T1000 (cell line): ENCODE results near the gene CYRIA.

Experiments
- DNase-seq: peaks from one replicate; lab custom pipeline; 2025; ENCODE audit warnings: mixed read lengths; lab: John Stamatoyannopoulos, UW

Gene CYRIA

GRCh38 chr2:16665748-16666448 lies at the start of gene CYRIA:
TSS of gene CYRIA (minus strand) at chr2:16665834. CDS start at chr2:16588119, 77,715 bp downstream.
- peak; percentile 43 for DNase-seq

GRCh38 chr2:16713011-16713423 lies 47.4 kb upstream of the CYRIA start:
- no peak for DNase-seq

- DNase-seq: no peak
Measured at GRCh38 chr2:16709769-16710168, 44.1 kb upstream of the CYRIA start.

GRCh38 chr2:16708173-16708572 lies 42.5 kb upstream of the CYRIA start:
- DNase-seq: no peak

GRCh38 chr2:16707014-16707623 lies 41.5 kb upstream of the CYRIA start:
- DNase-seq: no peak

GRCh38 chr2:16700551-16701259 lies 35.1 kb upstream of the CYRIA start:
- no peak for DNase-seq

- DNase-seq: no peak
Measured at GRCh38 chr2:16693854-16694253, 28.2 kb upstream of the CYRIA start.

- no peak for DNase-seq
Measured at GRCh38 chr2:16691261-16691660, 25.6 kb upstream of the CYRIA start.

GRCh38 chr2:16687955-16688354 lies 22.3 kb upstream of the CYRIA start:
- no peak for DNase-seq

GRCh38 chr2:16687222-16687621 lies 21.6 kb upstream of the CYRIA start:
- no peak for DNase-seq

GRCh38 chr2:16686641-16687040 lies 21.0 kb upstream of the CYRIA start:
- no peak for DNase-seq

- DNase-seq: no peak
Measured at GRCh38 chr2:16685340-16685715, 19.7 kb upstream of the CYRIA start.

- DNase-seq: no peak
Measured at GRCh38 chr2:16684676-16685339, 19.2 kb upstream of the CYRIA start.

GRCh38 chr2:16683576-16683975 lies 17.9 kb upstream of the CYRIA start:
- no peak for DNase-seq

- DNase-seq: no peak
Measured at GRCh38 chr2:16682431-16683118, 16.9 kb upstream of the CYRIA start.

GRCh38 chr2:16680781-16681180 lies 15.1 kb upstream of the CYRIA start:
- no peak for DNase-seq

- DNase-seq: no peak
Measured at GRCh38 chr2:16680304-16680703, 14.7 kb upstream of the CYRIA start.

GRCh38 chr2:16678964-16679363 lies 13.3 kb upstream of the CYRIA start:
- DNase-seq: no peak

GRCh38 chr2:16677875-16678274 lies 12.2 kb upstream of the CYRIA start:
- DNase-seq: no peak

GRCh38 chr2:16675781-16676180 lies 10.1 kb upstream of the CYRIA start:
- DNase-seq: no peak

- DNase-seq: no peak
Measured at GRCh38 chr2:16674154-16674553, 8.5 kb upstream of the CYRIA start.

GRCh38 chr2:16671760-16672159 lies 6.1 kb upstream of the CYRIA start:
- no peak for DNase-seq
